CD14-positive monocyte (primary cell): Measurements from ENCODE around the gene KRT76. TPM values are rescaled to one million over a fixed set of nuclear protein-coding genes. Genes with fewer than 3 reads are reported as not detected.

ENCODE experiments used
- DNase-seq, 3 donors: peaks; one replicate each; pipeline ENCODE4 v3.0.0-alpha.2; 2011 to 2022
- H2AFZ ChIP-seq: 2 replicates; pipeline ENCODE4 v1.6.0; 2012; ENCODE audit warnings: mild to moderate bottlenecking, low read depth, low read length, inconsistent platforms; ENCODE audit not compliant: insufficient read depth, poor library complexity, severe bottlenecking
- H3K27ac ChIP-seq, 2 donors: 1 replicate in 1 of 2; 2 replicates in 1 of 2; pipeline ENCODE4 v1.5.1; 2012 to 2013; ENCODE audit warnings: low read length in 2 of 2, control low read depth in 1 of 2, inconsistent platforms in 1 of 2, low read depth in 1 of 2, mild to moderate bottlenecking in 1 of 2
- H3K27me3 ChIP-seq, 2 donors: one replicate each; pipeline versions ENCODE4 v1.6.0 to v1.6.1; 2011 to 2013; ENCODE audit warnings: low read length in 2 of 2; ENCODE audit not compliant: control insufficient read depth in 2 of 2, insufficient read depth in 2 of 2
- H3K36me3 ChIP-seq, 2 donors: replicated peaks in 1 of 2; 1 replicate in 1 of 2; 2 replicates in 1 of 2; pipeline versions ENCODE4 v1.5.1 to v1.6.1; 2012 to 2013; ENCODE audit warnings: low read length in 2 of 2, control low read depth in 1 of 2, inconsistent platforms in 1 of 2, mild to moderate bottlenecking in 1 of 2; ENCODE audit not compliant: insufficient read depth in 2 of 2, control insufficient read depth in 1 of 2
- H3K4me1 ChIP-seq, 2 donors: 1 replicate in 1 of 2; 2 replicates in 1 of 2; pipeline versions ENCODE4 v1.5.1 to v1.6.1; 2012 to 2013; ENCODE audit warnings: low read length in 2 of 2, control low read depth in 1 of 2, inconsistent platforms in 1 of 2, mild to moderate bottlenecking in 1 of 2, moderate library complexity in 1 of 2; ENCODE audit not compliant: insufficient read depth in 2 of 2, control insufficient read depth in 1 of 2
- H3K4me2 ChIP-seq: replicated peaks from 2 replicates; pipeline ENCODE3; 2012; ENCODE audit warnings: low read length, moderate library complexity, mild to moderate bottlenecking; ENCODE audit not compliant: poor library complexity, severe bottlenecking; ENCODE audit errors: extremely low read depth
- H3K4me3 ChIP-seq, 3 experiments: fragments of 200-600 bp in 1 of 3; sonication (generic) in 1 of 3; replicated peaks in 1 of 3; 1 replicate in 2 of 3; 2 replicates in 1 of 3; pipeline ENCODE4 v1.5.1; 2011 to 2013; ENCODE audit warnings: low read length in 3 of 3, mild to moderate bottlenecking in 3 of 3, control low read depth in 2 of 3, low read depth in 2 of 3, inconsistent platforms in 1 of 3, moderate library complexity in 1 of 3
- H3K79me2 ChIP-seq: 2 replicates; pipeline ENCODE4 v1.6.0; 2012; ENCODE audit warnings: mild to moderate bottlenecking, control low read depth, inconsistent platforms, low read length, moderate library complexity; ENCODE audit not compliant: insufficient read depth
- H3K9ac ChIP-seq: 2 replicates; pipeline ENCODE4 v1.6.0; 2017; ENCODE audit warnings: low read length, mild to moderate bottlenecking; ENCODE audit not compliant: insufficient read depth, poor library complexity, severe bottlenecking
- H3K9me3 ChIP-seq, 2 donors: replicated peaks in 1 of 2; 1 replicate in 1 of 2; 2 replicates in 1 of 2; pipeline versions ENCODE4 v1.5.1 to v1.6.1; 2012 to 2013; ENCODE audit warnings: low read length in 2 of 2, control low read depth in 1 of 2; ENCODE audit not compliant: control insufficient read depth in 1 of 2, insufficient read depth in 1 of 2
- H4K20me1 ChIP-seq: 2 replicates; pipeline ENCODE4 v1.6.0; 2012; ENCODE audit warnings: mild to moderate bottlenecking, low read length, control low read depth, moderate library complexity; ENCODE audit not compliant: insufficient read depth
- H3K27ac Mint-ChIP-seq, 7 donors: one replicate each; pipeline ENCODE4 v1.8.0; 2020; ENCODE audit warnings: mild to moderate bottlenecking in 7 of 7, mixed read lengths in 7 of 7, moderate library complexity in 6 of 7, inconsistent platforms in 2 of 7
- H3K27me3 Mint-ChIP-seq, 3 donors: one replicate each; pipeline ENCODE4 v1.8.0; 2021 to 2022; ENCODE audit warnings: low read depth in 3 of 3, mild to moderate bottlenecking in 3 of 3, mixed read lengths in 3 of 3, moderate library complexity in 3 of 3, inconsistent platforms in 1 of 3
- H3K36me3 Mint-ChIP-seq, 2 donors: one replicate each; pipeline ENCODE4 v1.8.0; 2020; ENCODE audit warnings: mixed read lengths in 2 of 2, inconsistent platforms in 1 of 2, mild to moderate bottlenecking in 1 of 2
- H3K4me1 Mint-ChIP-seq: one replicate; pipeline ENCODE4 v1.8.0; 2020; ENCODE audit warnings: mild to moderate bottlenecking, mixed read lengths
- H3K4me3 Mint-ChIP-seq, 2 donors: one replicate each; pipeline ENCODE4 v1.8.0; 2020; ENCODE audit warnings: mild to moderate bottlenecking in 2 of 2, mixed read lengths in 2 of 2, moderate library complexity in 1 of 2
- H3K9me3 Mint-ChIP-seq, 7 donors: one replicate each; pipeline ENCODE4 v1.8.0; 2020 to 2022; ENCODE audit warnings: mixed read lengths in 7 of 7, mild to moderate bottlenecking in 6 of 7, moderate library complexity in 6 of 7, inconsistent platforms in 2 of 7
- WGBS: methylation state at CpG from one replicate; pipeline ENCODE4 v1.1.5; 2013; ENCODE audit warnings: missing lambda C conversion rate; ENCODE audit not compliant: insufficient coverage; 5-methylcytosine and 5-hydroxymethylcytosine counted together
- intact Hi-C, 2 donors: fragments of 100-400 bp; cut with micrococcal nuclease; formaldehyde crosslinking; loops; one replicate each; pipeline versions ENCODE4 v1.15.0 to v1.15.1; 2023
- polyA plus RNA-seq, 3 donors: library from polyadenylated mRNA; depleted of rRNA in 1 of 3; unstranded in 2 of 3; stranded (reverse) in 1 of 3; fragments of 300-500 nt in 2 of 3; fragments of >200 nt in 1 of 3; fragmentation: Illumina TruSeq in 2 of 3; gene quantifications; 1 replicate in 2 of 3; 2 replicates in 1 of 3; pipeline ENCODE4 v1.2.3, GENCODE V29; 2012 to 2021
- TF ChIP-seq, protein P1 (sequence below): fragments of 200-600 bp; IDR thresholded peaks from one replicate; pipeline ENCODE4 v1.8.0; 2022; ENCODE audit warnings: antibody characterized with exemption, mild to moderate bottlenecking

KRT76 gene
- polyA plus RNA-seq, 3 donors = not detected

DNA sequence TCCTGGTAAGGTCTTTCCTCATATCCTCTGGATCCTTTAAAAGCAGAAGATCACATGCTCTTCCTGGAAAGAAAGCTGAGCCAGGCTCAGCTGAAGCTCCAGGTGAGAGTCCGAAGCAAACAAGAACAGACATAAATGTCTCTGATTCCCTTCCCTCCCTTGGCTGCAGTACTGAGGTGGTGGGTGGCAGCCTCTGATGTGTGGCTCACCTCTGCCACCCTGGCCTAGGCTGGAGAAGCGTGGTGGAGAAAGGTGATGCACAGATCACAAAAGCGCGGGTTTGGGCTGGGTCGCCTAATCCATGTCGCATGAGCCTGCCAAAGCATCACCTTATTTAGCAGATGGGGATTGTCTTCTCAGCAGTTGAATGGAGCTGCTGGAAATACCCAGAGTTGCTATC is 2.8 kb upstream of the KRT76 start:
- H3K27ac ChIP-seq = no peak overlapping the region
- no peaks in the 10 kb centered on the region for H3K36me3 ChIP-seq
- no peaks in the 10 kb centered on the region for H3K9me3 Mint-ChIP-seq
- H3K4me1 ChIP-seq = no peaks in the 10 kb centered on the region
- intact Hi-C loops = no loop called here
- H3K4me3 ChIP-seq = no peak overlapping the region
- TF ChIP-seq, protein P1, sequence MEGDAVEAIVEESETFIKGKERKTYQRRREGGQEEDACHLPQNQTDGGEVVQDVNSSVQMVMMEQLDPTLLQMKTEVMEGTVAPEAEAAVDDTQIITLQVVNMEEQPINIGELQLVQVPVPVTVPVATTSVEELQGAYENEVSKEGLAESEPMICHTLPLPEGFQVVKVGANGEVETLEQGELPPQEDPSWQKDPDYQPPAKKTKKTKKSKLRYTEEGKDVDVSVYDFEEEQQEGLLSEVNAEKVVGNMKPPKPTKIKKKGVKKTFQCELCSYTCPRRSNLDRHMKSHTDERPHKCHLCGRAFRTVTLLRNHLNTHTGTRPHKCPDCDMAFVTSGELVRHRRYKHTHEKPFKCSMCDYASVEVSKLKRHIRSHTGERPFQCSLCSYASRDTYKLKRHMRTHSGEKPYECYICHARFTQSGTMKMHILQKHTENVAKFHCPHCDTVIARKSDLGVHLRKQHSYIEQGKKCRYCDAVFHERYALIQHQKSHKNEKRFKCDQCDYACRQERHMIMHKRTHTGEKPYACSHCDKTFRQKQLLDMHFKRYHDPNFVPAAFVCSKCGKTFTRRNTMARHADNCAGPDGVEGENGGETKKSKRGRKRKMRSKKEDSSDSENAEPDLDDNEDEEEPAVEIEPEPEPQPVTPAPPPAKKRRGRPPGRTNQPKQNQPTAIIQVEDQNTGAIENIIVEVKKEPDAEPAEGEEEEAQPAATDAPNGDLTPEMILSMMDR = no peak
- H3K79me2 ChIP-seq = no peaks in the 10 kb centered on the region
- DNase-seq = no peak
- H3K27me3 Mint-ChIP-seq = peaks cover 8 to 17% (median 12%) of the 10 kb centered on the region in 3 donors
- H3K4me3 Mint-ChIP-seq = no peak overlapping the region
- no peak overlapping the region for H3K27ac Mint-ChIP-seq
- H3K4me2 ChIP-seq = no peak overlapping the region
- H3K9me3 ChIP-seq = no peaks in the 10 kb centered on the region
- WGBS = no CpG with 5 or more reads among the region's 6 CpGs
- H3K27me3 ChIP-seq = peaks cover 0 to 3% of the 10 kb centered on the region in 2 donors
- H3K4me1 Mint-ChIP-seq = no peaks in the 10 kb centered on the region
- no peak overlapping the region for H3K9ac ChIP-seq
- H2AFZ ChIP-seq = no peak overlapping the region
- no peaks in the 10 kb centered on the region for H4K20me1 ChIP-seq
- H3K36me3 Mint-ChIP-seq = no peaks in the 10 kb centered on the region

DNA sequence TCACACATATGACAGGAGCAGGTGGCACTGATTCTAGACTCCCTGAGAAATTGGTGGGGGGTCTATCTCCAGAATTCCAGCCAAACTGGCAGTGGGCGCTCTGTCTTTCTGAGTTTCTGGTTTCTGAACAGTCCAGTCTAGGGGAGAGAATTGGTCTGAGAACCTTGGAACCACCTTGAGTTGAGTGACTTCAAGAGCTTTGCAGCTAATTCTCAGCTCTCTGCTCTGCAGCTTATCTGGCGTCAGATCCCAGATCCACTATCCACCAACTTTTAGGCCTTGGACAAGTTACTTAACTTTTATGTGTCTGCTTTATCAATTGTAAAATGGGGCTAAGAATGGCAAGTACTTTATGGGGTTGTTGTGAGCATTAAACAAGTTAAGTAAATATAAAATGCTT is 1.7 kb upstream of the KRT76 start:
- Histone ChIP-seq H3K4me2 (no peak overlapping the region), H3K27ac (no peak overlapping the region), H3K4me1 (no peaks in the 10 kb centered on the region), H3K36me3 (no peaks in the 10 kb centered on the region), H3K79me2 (no peaks in the 10 kb centered on the region), H3K9ac (no peak overlapping the region), H3K9me3 (no peaks in the 10 kb centered on the region), H4K20me1 (no peaks in the 10 kb centered on the region), H3K4me3 (no peak overlapping the region), H3K27me3 (peaks cover 0 to 5% of the 10 kb centered on the region in 2 donors), H2AFZ (no peak overlapping the region)
- no peak for DNase-seq
- intact Hi-C loops = no loop called here
- Mint-ChIP-seq H3K27ac (no peak overlapping the region), H3K4me3 (no peak overlapping the region), H3K27me3 (peaks cover 6 to 15% (median 7%) of the 10 kb centered on the region in 3 donors), H3K9me3 (no peaks in the 10 kb centered on the region), H3K4me1 (no peaks in the 10 kb centered on the region), H3K36me3 (no peaks in the 10 kb centered on the region)
- TF ChIP-seq, protein P1 = no peak
- WGBS = no CpG with 5 or more reads among the region's 2 CpGs
